Activated CD4-positive, alpha-beta T cell treated with anti-CD3 and anti-CD28 coated beads, Interleukin-2, amount 50 U/mL, for 48 hours (primary cell): ENCODE measurements around the gene SBF2.

ENCODE experiments used
- DNase-seq, 2 experiments: peaks; one replicate each; pipeline ENCODE4 v3.0.0-alpha.2; 2020

SBF2 gene

GRCh38 chr11:9735236-9735635, 558.8 kb downstream of the SBF2 start:
- DNase-seq, result no peak

GRCh38 chr11:9733212-9733611, 560.8 kb downstream of the SBF2 start:
- no peak for DNase-seq

GRCh38 chr11:9732453-9732852, 561.6 kb downstream of the SBF2 start:
- DNase-seq, result no peak

GRCh38 chr11:9731256-9731655, 562.8 kb downstream of the SBF2 start:
- DNase-seq, result no peak
